Neural cell (in vitro differentiated cells): ENCODE data around the gene DEAF1. TPM values are rescaled to one million over a fixed set of nuclear protein-coding genes. Genes with fewer than 3 reads are reported as not detected.

Source experiments
- H2AFZ ChIP-seq: fragments of 200-600, 300-800 bp; sonication (generic), shearing (Covaris generic); 2 replicates; pipeline ENCODE4 v1.6.0; 2014; ENCODE audit warnings: low read depth, mild to moderate bottlenecking, antibody characterized with exemption, low read length, moderate library complexity
- H3F3A ChIP-seq: fragments of 200-600 bp; shearing (Covaris generic); 2 replicates; pipeline ENCODE4 v1.6.1; 2016; ENCODE audit warnings: mild to moderate bottlenecking, moderate library complexity, mixed read lengths, antibody characterized with exemption, low read length; ENCODE audit not compliant: insufficient read depth, poor library complexity, severe bottlenecking
- H3K27ac ChIP-seq: fragments of 200-600, 300-800 bp; sonication (generic), shearing (Covaris generic); 2 replicates; pipeline ENCODE4 v1.5.1; 2014; ENCODE audit warnings: mild to moderate bottlenecking, low read length, moderate library complexity
- H3K27me3 ChIP-seq: fragments of 300-800, 200-600 bp; sonication (generic), shearing (Covaris generic); 2 replicates; pipeline ENCODE4 v1.6.0; 2014; ENCODE audit warnings: mild to moderate bottlenecking, low read depth, low read length, moderate library complexity; ENCODE audit not compliant: insufficient read depth
- H3K36me3 ChIP-seq: fragments of 300-800, 200-600 bp; sonication (generic), shearing (Covaris generic); 2 replicates; pipeline ENCODE4 v1.5.1; 2014; ENCODE audit warnings: mild to moderate bottlenecking, antibody characterized with exemption, low read length, moderate library complexity; ENCODE audit not compliant: insufficient read depth
- H3K4me2 ChIP-seq: fragments of 300-800, 200-600 bp; sonication (generic), shearing (Covaris generic); 2 replicates; pipeline ENCODE4 v1.6.0; 2014; ENCODE audit warnings: mild to moderate bottlenecking, low read length
- H3K4me3 ChIP-seq: fragments of 300-800, 200-600 bp; sonication (generic), shearing (Covaris generic); 2 replicates; pipeline ENCODE4 v1.5.1; 2014; ENCODE audit warnings: mild to moderate bottlenecking, low read length, moderate library complexity
- H3K79me2 ChIP-seq: fragments of 200-600 bp; shearing (Covaris generic); replicated peaks from 2 replicates; pipeline ENCODE4 v1.6.0; 2014; ENCODE audit warnings: mild to moderate bottlenecking, low read length, moderate library complexity; ENCODE audit not compliant: insufficient read depth
- H3K9ac ChIP-seq: fragments of 300-800, 200-600 bp; sonication (generic), shearing (Covaris generic); 2 replicates; pipeline ENCODE4 v1.6.1; 2016; ENCODE audit warnings: mild to moderate bottlenecking, low read length, mixed read lengths
- H3K9me2 ChIP-seq: fragments of 200-600 bp; shearing (Covaris generic); 2 replicates; pipeline ENCODE4 v1.6.1; 2016; ENCODE audit warnings: mild to moderate bottlenecking, low read length, mixed read lengths; ENCODE audit not compliant: insufficient read depth
- H3K9me3 ChIP-seq: fragments of 200-600, 300-800 bp; sonication (generic), shearing (Covaris generic); 2 replicates; pipeline ENCODE4 v1.6.1; 2016; ENCODE audit warnings: mild to moderate bottlenecking, mixed run types, low read length, moderate library complexity, mixed read lengths
- H4K20me1 ChIP-seq: fragments of 200-600 bp; shearing (Covaris generic); 2 replicates; pipeline ENCODE4 v1.6.1; 2016; ENCODE audit warnings: mild to moderate bottlenecking, mixed run types; ENCODE audit not compliant: insufficient read depth
- CTCF ChIP-seq: fragments of 450-650 bp; IDR thresholded peaks from 2 replicates; pipeline ENCODE4 v1.5.1; 2014; ENCODE audit warnings: antibody characterized with exemption, mild to moderate bottlenecking, moderate library complexity; ENCODE audit not compliant: poor library complexity, severe bottlenecking
- EP300 ChIP-seq: fragments of 450-650 bp; conservative IDR thresholded peaks from 2 replicates; pipeline ENCODE4 v1.6.1; 2014; ENCODE audit warnings: antibody characterized with exemption, mild to moderate bottlenecking, moderate library complexity; ENCODE audit not compliant: poor library complexity, severe bottlenecking
- EZH2 ChIP-seq: fragments of 200-600, 300-800 bp; shearing (Covaris generic), sonication (generic); IDR thresholded peaks from 2 replicates; pipeline ENCODE4 v1.6.1; 2014; ENCODE audit warnings: antibody characterized with exemption, low read length, borderline replicate concordance, mild to moderate bottlenecking; ENCODE audit not compliant: insufficient read depth, poor library complexity, severe bottlenecking
- MXI1 ChIP-seq: fragments of 450-650 bp; conservative IDR thresholded peaks from 2 replicates; pipeline ENCODE4 v1.6.1; 2014; ENCODE audit warnings: antibody characterized with exemption, mild to moderate bottlenecking; ENCODE audit not compliant: poor library complexity, severe bottlenecking
- POLR2AphosphoS5 ChIP-seq: IDR thresholded peaks from 2 replicates; pipeline ENCODE4 v1.6.1; 2012
- RAD21 ChIP-seq: fragments of 450-650 bp; conservative IDR thresholded peaks from 2 replicates; pipeline ENCODE4 v1.6.1; 2014; ENCODE audit warnings: antibody characterized with exemption, mild to moderate bottlenecking, moderate library complexity
- REST ChIP-seq: IDR thresholded peaks from 2 replicates; pipeline ENCODE4 v1.6.1; 2012; ENCODE audit warnings: borderline replicate concordance
- SMC3 ChIP-seq: fragments of 450-650 bp; conservative IDR thresholded peaks from 2 replicates; pipeline ENCODE4 v1.6.1; 2014; ENCODE audit warnings: antibody characterized with exemption, mild to moderate bottlenecking, moderate library complexity; ENCODE audit not compliant: poor library complexity
- TAF1 ChIP-seq: IDR thresholded peaks from 2 replicates; pipeline ENCODE4 v1.6.1; 2012; ENCODE audit warnings: low read depth
- polyA plus RNA-seq: library from polyadenylated mRNA; depleted of rRNA; stranded (reverse); fragments of >200 nt; gene quantifications from 2 replicates; pipeline ENCODE4 v1.2.3, GENCODE V29; 2014

The DEAF1 gene
- polyA plus RNA-seq, 1 donor from 2014 or later, result 87.6 TPM

- H3K36me3 ChIP-seq, result no peaks in the 10 kb centered on the region
- H3K4me3 ChIP-seq, result no peak overlapping the region
- H3K27me3 ChIP-seq, result no peaks in the 10 kb centered on the region
- H3K9me3 ChIP-seq, result no peaks in the 10 kb centered on the region
- no peak overlapping the region for H2AFZ ChIP-seq
- H3K9ac ChIP-seq, result no peak overlapping the region
- no peak overlapping the region for H3K4me2 ChIP-seq
- H3F3A ChIP-seq, result no peaks in the 10 kb centered on the region
- H3K27ac ChIP-seq, result no peak overlapping the region
- H3K9me2 ChIP-seq, result no peaks in the 10 kb centered on the region
- TF ChIP-seq RAD21 (no peak), POLR2AphosphoS5 (no peak), EZH2 (no peak), CTCF (no peak), REST (no peak), EP300 (no peak), TAF1 (no peak), MXI1 (no peak), SMC3 (no peak)
- H4K20me1 ChIP-seq, result no peaks in the 10 kb centered on the region
- no peaks in the 10 kb centered on the region for H3K79me2 ChIP-seq
These were observed 70.9 kb downstream of the DEAF1 start for GRCh38 chr11:623999-624704.

GRCh38 chr11:623349-623869, 71.6 kb downstream of the DEAF1 start:
- H3K9me2 ChIP-seq, result no peaks in the 10 kb centered on the region
- H3K27ac ChIP-seq, result no peak overlapping the region
- no peaks in the 10 kb centered on the region for H3F3A ChIP-seq
- H3K79me2 ChIP-seq, result no peaks in the 10 kb centered on the region
- H3K4me2 ChIP-seq, result no peak overlapping the region
- H3K9ac ChIP-seq, result no peak overlapping the region
- no peaks in the 10 kb centered on the region for H3K36me3 ChIP-seq
- H3K4me3 ChIP-seq, result no peak overlapping the region
- no peaks in the 10 kb centered on the region for H3K9me3 ChIP-seq
- H2AFZ ChIP-seq, result no peak overlapping the region
- no peaks in the 10 kb centered on the region for H4K20me1 ChIP-seq
- H3K27me3 ChIP-seq, result no peaks in the 10 kb centered on the region
- TF ChIP-seq SMC3, result no peak
- TF ChIP-seq MXI1, result no peak
- no peak for TF ChIP-seq POLR2AphosphoS5
- TF ChIP-seq EZH2, result no peak
- TF ChIP-seq CTCF, result no peak
- no peak for TF ChIP-seq EP300
- no peak for TF ChIP-seq RAD21
- no peak for TF ChIP-seq REST
- TF ChIP-seq TAF1, result no peak
